Activated CD4-positive, alpha-beta memory T cell treated with anti-CD3 and anti-CD28 coated beads for 36 hours (primary cell): Measurements from ENCODE around the gene TUBA4B. TPM values are rescaled to one million over a fixed set of nuclear protein-coding genes. Genes with fewer than 3 reads are reported as not detected.

Experiments used
- CTCF ChIA-PET: fragments of 350-600 bp; sonication (Branson Sonifier 250); formaldehyde crosslinking; loops from one replicate; lab custom pipeline; 2021; ENCODE audit warnings: antibody characterized with exemption, inconsistent platforms; lab: Charles Lee
- POLR2A ChIA-PET: fragments of 350-600 bp; sonication (Branson Sonifier 250); formaldehyde crosslinking; loops from one replicate; lab custom pipeline; 2021; ENCODE audit warnings: antibody characterized with exemption; lab: Charles Lee
- DNase-seq: peaks from one replicate; pipeline ENCODE4 v3.0.0-alpha.2; 2020
- H3K27ac Mint-ChIP-seq: one replicate; pipeline ENCODE4 v1.8.0; 2021; ENCODE audit warnings: mixed read lengths
- H3K27me3 Mint-ChIP-seq: one replicate; pipeline ENCODE4 v1.8.0; 2021; ENCODE audit warnings: mixed read lengths
- H3K36me3 Mint-ChIP-seq: one replicate; pipeline ENCODE4 v1.8.0; 2021; ENCODE audit warnings: mixed read lengths
- H3K4me1 Mint-ChIP-seq: one replicate; pipeline ENCODE4 v1.8.0; 2021; ENCODE audit warnings: low read depth, mixed read lengths
- H3K4me3 Mint-ChIP-seq: one replicate; pipeline ENCODE4 v1.8.0; 2021; ENCODE audit warnings: mild to moderate bottlenecking, mixed read lengths
- H3K9me3 Mint-ChIP-seq: one replicate; pipeline ENCODE4 v1.8.0; 2021; ENCODE audit warnings: mixed read lengths
- intact Hi-C: fragments of 100-400 bp; cut with micrococcal nuclease; formaldehyde crosslinking; loops from one replicate; pipeline ENCODE4 v1.15.1; 2023
- total RNA-seq, 2 experiments: library from RNA; stranded (reverse); gene quantifications; one replicate each; pipeline ENCODE4 v1.2.3, GENCODE V29; 2021

Gene TUBA4B
- total RNA-seq, 2 experiments from 2014 or later, result not detected

- intact Hi-C loops, result loop anchor here (1.0 to 5.0 kb wide), 4 partner anchors 15 to 237 kb away; partner anchors contain the start of genes CNPPD1 and DNAJB2
- CTCF ChIA-PET, result interaction anchor here (0.6 to 10.8 kb wide), 65 partner anchors 8 to 608 kb away, joined by 3 to 252 read pairs (median 5); partner anchors contain the start of genes ABCB6, ANKZF1, ATG9A and CNPPD1
- H3K36me3 Mint-ChIP-seq, result no peaks in the 10 kb centered on the region
- peak overlapping the region; percentile 55 for H3K4me3 Mint-ChIP-seq
- H3K9me3 Mint-ChIP-seq, result no peaks in the 10 kb centered on the region
- peaks cover 11% of the 10 kb centered on the region for H3K4me1 Mint-ChIP-seq
- peak overlapping the region; percentile 21 for H3K27ac Mint-ChIP-seq
- POLR2A ChIA-PET, result interaction anchor here (0.8 to 4.1 kb wide), 14 partner anchors 10 to 135 kb away, joined by 3 to 34 read pairs (median 4); partner anchors contain the start of genes ABCB6, ANKZF1, ATG9A and CNPPD1
- peaks cover 7% of the 10 kb centered on the region for H3K27me3 Mint-ChIP-seq
- peak; percentile 92 for DNase-seq
These were observed 41.6 kb downstream of the TUBA4B start for GRCh38 chr2:219294356-219295351.

- Mint-ChIP-seq H3K27ac (no peak overlapping the region), H3K9me3 (no peaks in the 10 kb centered on the region), H3K36me3 (no peaks in the 10 kb centered on the region), H3K27me3 (peaks cover 9% of the 10 kb centered on the region), H3K4me1 (peaks cover 11% of the 10 kb centered on the region), H3K4me3 (no peak overlapping the region)
- CTCF ChIA-PET, result interaction anchor here (0.7 to 10.8 kb wide), 16 partner anchors 10 to 201 kb away, joined by 3 to 252 read pairs (median 16); partner anchors contain the start of genes ABCB6, ANKZF1, ATG9A and CNPPD1
- intact Hi-C loops, result loop anchor here (5.0 kb wide), 1 partner anchor 239 kb away; no protein-coding TSS in a partner anchor
- POLR2A ChIA-PET, result interaction anchor here (1.5 to 4.1 kb wide), 3 partner anchors 18 to 137 kb away, joined by 5 to 34 read pairs (median 11); partner anchors contain the start of genes DNAJB2, TUBA4A and TUBA4B
- no peak for DNase-seq
These were observed 43.1 kb downstream of the TUBA4B start for GRCh38 chr2:219296142-219296541.

- Mint-ChIP-seq H3K27me3 (peaks cover 9% of the 10 kb centered on the region), H3K9me3 (no peaks in the 10 kb centered on the region), H3K4me1 (peaks cover 11% of the 10 kb centered on the region), H3K36me3 (no peaks in the 10 kb centered on the region), H3K27ac (no peak overlapping the region), H3K4me3 (no peak overlapping the region)
- intact Hi-C loops, result loop anchor here (5.0 kb wide), 1 partner anchor 240 kb away; no protein-coding TSS in a partner anchor
- ChIA-PET POLR2A (interaction anchor here (1.0 to 4.1 kb wide), 2 partner anchors 19 kb away, joined by 3 to 34 read pairs; partner anchors contain the start of gene DNAJB2), CTCF (interaction anchor here (0.8 to 10.8 kb wide), 9 partner anchors 17 to 238 kb away, joined by 3 to 252 read pairs (median 38); partner anchors contain the start of genes ANKZF1, ATG9A, DNAJB2 and NHEJ1)
- no peak for DNase-seq
These were observed 43.8 kb downstream of the TUBA4B start for GRCh38 chr2:219296631-219297391.

GRCh38 chr2:219297766-219298456, 44.9 kb downstream of the TUBA4B start:
- H3K27me3 Mint-ChIP-seq, result peaks cover 9% of the 10 kb centered on the region
- intact Hi-C loops, result loop anchor here (1.0 to 5.0 kb wide), 3 partner anchors 69 to 241 kb away; partner anchors contain the start of genes ANKZF1, ATG9A and NHEJ1
- H3K4me1 Mint-ChIP-seq, result peaks cover 11% of the 10 kb centered on the region
- peak overlapping the region; percentile 28 for H3K27ac Mint-ChIP-seq
- H3K9me3 Mint-ChIP-seq, result no peaks in the 10 kb centered on the region
- no peaks in the 10 kb centered on the region for H3K36me3 Mint-ChIP-seq
- POLR2A ChIA-PET, result interaction anchor here (1.0 kb wide), 1 partner anchor 20 kb away, joined by 3 read pairs; no protein-coding TSS in a partner anchor
- CTCF ChIA-PET, result interaction anchor here (0.6 to 10.8 kb wide), 9 partner anchors 16 to 239 kb away, joined by 3 to 136 read pairs (median 5); partner anchors contain the start of genes ABCB6, DNAJB2 and NHEJ1
- DNase-seq, result no peak
- no peak overlapping the region for H3K4me3 Mint-ChIP-seq

GRCh38 chr2:219298759-219299371, 45.8 kb downstream of the TUBA4B start:
- DNase-seq, result peak; percentile 93
- CTCF ChIA-PET, result interaction anchor here (0.7 to 10.8 kb wide), 19 partner anchors 10 to 323 kb away, joined by 3 to 136 read pairs (median 4); partner anchors contain the start of genes ABCB6, DNAJB2, NHEJ1 and PTPRN
- H3K36me3 Mint-ChIP-seq, result no peaks in the 10 kb centered on the region
- intact Hi-C loops, result loop anchor here (1.0 to 5.0 kb wide), 3 partner anchors 70 to 242 kb away; partner anchors contain the start of genes ANKZF1, ATG9A and NHEJ1
- H3K27me3 Mint-ChIP-seq, result peaks cover 11% of the 10 kb centered on the region
- H3K9me3 Mint-ChIP-seq, result no peaks in the 10 kb centered on the region
- H3K27ac Mint-ChIP-seq, result no peak overlapping the region
- POLR2A ChIA-PET, result interaction anchor here (1.2 kb wide), 1 partner anchor 19 kb away, joined by 4 read pairs; no protein-coding TSS in a partner anchor
- peaks cover 11% of the 10 kb centered on the region for H3K4me1 Mint-ChIP-seq
- no peak overlapping the region for H3K4me3 Mint-ChIP-seq

GRCh38 chr2:219299372-219299760, 46.3 kb downstream of the TUBA4B start:
- POLR2A ChIA-PET, result interaction anchor here (1.2 kb wide), 1 partner anchor 20 kb away, joined by 4 read pairs; no protein-coding TSS in a partner anchor
- intact Hi-C loops, result loop anchor here (5.0 kb wide), 1 partner anchor 242 kb away; no protein-coding TSS in a partner anchor
- CTCF ChIA-PET, result interaction anchor here (0.6 to 10.8 kb wide), 18 partner anchors 9 to 324 kb away, joined by 3 to 136 read pairs (median 4); partner anchors contain the start of genes ABCB6, DNAJB2, NHEJ1 and PTPRN
- Mint-ChIP-seq H3K27ac (no peak overlapping the region), H3K36me3 (no peaks in the 10 kb centered on the region), H3K4me3 (no peak overlapping the region), H3K9me3 (no peaks in the 10 kb centered on the region), H3K27me3 (peaks cover 11% of the 10 kb centered on the region), H3K4me1 (peaks cover 9% of the 10 kb centered on the region)
- DNase-seq, result no peak

- intact Hi-C loops, result no loop called here
- H3K9me3 Mint-ChIP-seq, result no peaks in the 10 kb centered on the region
- peaks cover 6% of the 10 kb centered on the region for H3K4me1 Mint-ChIP-seq
- POLR2A ChIA-PET, result interaction anchor here (1.2 kb wide), 1 partner anchor 20 kb away, joined by 4 read pairs; no protein-coding TSS in a partner anchor
- no peaks in the 10 kb centered on the region for H3K36me3 Mint-ChIP-seq
- peaks cover 11% of the 10 kb centered on the region for H3K27me3 Mint-ChIP-seq
- DNase-seq, result no peak
- CTCF ChIA-PET, result interaction anchor here (0.6 to 10.8 kb wide), 13 partner anchors 9 to 324 kb away, joined by 3 to 136 read pairs (median 3); partner anchors contain the start of genes ANKZF1, ATG9A, DNAJB2 and NHEJ1
- H3K27ac Mint-ChIP-seq, result no peak overlapping the region
- no peak overlapping the region for H3K4me3 Mint-ChIP-seq
These were observed 47.0 kb downstream of the TUBA4B start for GRCh38 chr2:219300022-219300421.

- Mint-ChIP-seq H3K27me3 (peaks cover 22% of the 10 kb centered on the region), H3K4me3 (no peak overlapping the region), H3K27ac (no peak overlapping the region), H3K9me3 (no peaks in the 10 kb centered on the region), H3K4me1 (no peaks in the 10 kb centered on the region), H3K36me3 (no peaks in the 10 kb centered on the region)
- DNase-seq, result no peak
- POLR2A ChIA-PET, result no interaction called here
- intact Hi-C loops, result no loop called here
- CTCF ChIA-PET, result interaction anchor here (1.1 to 10.8 kb wide), 4 partner anchors 7 to 322 kb away, joined by 3 to 136 read pairs (median 4); partner anchors contain the start of genes DNAJB2 and NHEJ1
These were observed 49.4 kb downstream of the TUBA4B start for GRCh38 chr2:219302412-219302968.

- no peak overlapping the region for H3K4me3 Mint-ChIP-seq
- no peaks in the 10 kb centered on the region for H3K4me1 Mint-ChIP-seq
- peaks cover 28% of the 10 kb centered on the region for H3K27me3 Mint-ChIP-seq
- H3K36me3 Mint-ChIP-seq, result no peaks in the 10 kb centered on the region
- CTCF ChIA-PET, result no interaction called here
- no peak for DNase-seq
- H3K27ac Mint-ChIP-seq, result no peak overlapping the region
- intact Hi-C loops, result no loop called here
- no peaks in the 10 kb centered on the region for H3K9me3 Mint-ChIP-seq
- POLR2A ChIA-PET, result no interaction called here
These were observed 51.2 kb downstream of the TUBA4B start for GRCh38 chr2:219304223-219304622.
